GM23338 (cell line): Measurements from ENCODE around the gene PRSS27.

Experiments used
- CREB1 ChIP-seq: fragments of 250-450 bp; sonication (Bioruptor Pico); IDR thresholded peaks from 2 replicates; pipeline ENCODE4 v1.5.0; 2020; ENCODE audit warnings: low read depth, mild to moderate bottlenecking, moderate library complexity
- EZH2 ChIP-seq: fragments of 200-600 bp; sonication (generic); IDR thresholded peaks from one replicate; pipeline ENCODE4 v1.8.0; 2017; ENCODE audit warnings: antibody characterized with exemption, mild to moderate bottlenecking, low read depth; ENCODE audit not compliant: unreplicated experiment
- EZH2phosphoT487 ChIP-seq: fragments of 200-600 bp; sonication (generic); IDR thresholded peaks from one replicate; pipeline ENCODE4 v1.8.1; 2018; ENCODE audit warnings: antibody characterized with exemption; ENCODE audit not compliant: unreplicated experiment
- JUNB ChIP-seq: IDR thresholded peaks from one replicate; pipeline ENCODE4 v1.6.1; 2016; ENCODE audit warnings: antibody characterized with exemption; ENCODE audit not compliant: unreplicated experiment
- NANOG ChIP-seq: IDR thresholded peaks from 2 replicates; pipeline ENCODE4 v1.6.1; 2016; ENCODE audit warnings: antibody characterized with exemption, borderline replicate concordance
- POLR2AphosphoS5 ChIP-seq: IDR thresholded peaks from 2 replicates; pipeline ENCODE4 v1.6.1; 2016; ENCODE audit warnings: antibody characterized with exemption, low read depth
- STAT1 ChIP-seq: IDR thresholded peaks from one replicate; pipeline ENCODE4 v1.6.1; 2016; ENCODE audit warnings: antibody characterized with exemption; ENCODE audit not compliant: unreplicated experiment
- TF ChIP-seq, protein P1 (sequence below), 2 experiments: fragments of 200-600 bp in 1 of 2; sonication (generic) in 1 of 2; conservative IDR thresholded peaks; 2 replicates each; pipeline versions ENCODE4 v1.5.1 to v1.6.1; 2016 to 2017; ENCODE audit warnings: antibody characterized with exemption in 2 of 2, low read depth in 2 of 2, mild to moderate bottlenecking in 2 of 2, moderate library complexity in 1 of 2
- TF ChIP-seq, protein P2 (sequence below): IDR thresholded peaks from one replicate; pipeline ENCODE4 v1.6.1; 2018; ENCODE audit warnings: antibody characterized with exemption; ENCODE audit not compliant: unreplicated experiment
- TF ChIP-seq, protein P3 (sequence below): IDR thresholded peaks from 2 replicates; pipeline ENCODE4 v1.6.1; 2016; ENCODE audit warnings: antibody characterized with exemption
- TF ChIP-seq, protein P4 (sequence below): fragments of 250-450 bp; sonication (Bioruptor Pico); IDR thresholded peaks from 2 replicates; pipeline ENCODE4 v1.5.0; 2020; ENCODE audit warnings: mild to moderate bottlenecking, moderate library complexity

DNA sequence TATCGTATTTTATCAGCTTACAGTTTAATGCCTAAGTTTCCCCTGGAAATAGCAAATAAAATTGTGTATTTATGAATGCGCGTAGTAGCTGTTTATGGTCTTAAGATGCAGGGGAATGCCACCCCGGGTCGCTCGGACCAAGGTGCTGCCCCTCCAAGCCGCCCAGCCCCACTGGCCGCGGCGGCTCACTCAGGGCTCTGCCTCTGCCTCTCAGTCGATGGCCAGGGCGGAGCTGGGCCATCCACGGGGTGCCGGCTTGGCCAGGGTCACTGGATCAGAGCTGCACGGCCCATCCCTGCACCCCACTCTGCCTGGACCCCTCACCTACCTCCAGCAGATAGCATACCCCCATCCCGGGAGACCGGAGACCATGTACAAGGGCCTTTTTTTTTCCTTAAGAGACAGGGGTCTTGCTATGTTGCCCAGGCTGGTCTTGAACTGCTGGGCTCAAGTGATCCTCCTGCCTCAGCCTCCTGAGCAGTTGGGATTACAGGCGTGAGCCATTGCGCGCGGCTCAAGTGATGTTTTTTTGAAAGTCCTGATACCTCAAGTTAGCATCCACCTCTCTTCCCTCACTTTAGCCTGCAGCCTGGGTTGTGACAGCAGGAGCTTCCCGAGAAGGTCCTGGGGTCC is 11.0 kb downstream of the PRSS27 start:
- TF ChIP-seq EZH2phosphoT487 (no peak), CREB1 (CRISPR knock-in tag) (no peak), JUNB (no peak), POLR2AphosphoS5 (no peak), EZH2 (no peak), STAT1 (no peak), NANOG (no peak)
- TF ChIP-seq, protein P1, sequence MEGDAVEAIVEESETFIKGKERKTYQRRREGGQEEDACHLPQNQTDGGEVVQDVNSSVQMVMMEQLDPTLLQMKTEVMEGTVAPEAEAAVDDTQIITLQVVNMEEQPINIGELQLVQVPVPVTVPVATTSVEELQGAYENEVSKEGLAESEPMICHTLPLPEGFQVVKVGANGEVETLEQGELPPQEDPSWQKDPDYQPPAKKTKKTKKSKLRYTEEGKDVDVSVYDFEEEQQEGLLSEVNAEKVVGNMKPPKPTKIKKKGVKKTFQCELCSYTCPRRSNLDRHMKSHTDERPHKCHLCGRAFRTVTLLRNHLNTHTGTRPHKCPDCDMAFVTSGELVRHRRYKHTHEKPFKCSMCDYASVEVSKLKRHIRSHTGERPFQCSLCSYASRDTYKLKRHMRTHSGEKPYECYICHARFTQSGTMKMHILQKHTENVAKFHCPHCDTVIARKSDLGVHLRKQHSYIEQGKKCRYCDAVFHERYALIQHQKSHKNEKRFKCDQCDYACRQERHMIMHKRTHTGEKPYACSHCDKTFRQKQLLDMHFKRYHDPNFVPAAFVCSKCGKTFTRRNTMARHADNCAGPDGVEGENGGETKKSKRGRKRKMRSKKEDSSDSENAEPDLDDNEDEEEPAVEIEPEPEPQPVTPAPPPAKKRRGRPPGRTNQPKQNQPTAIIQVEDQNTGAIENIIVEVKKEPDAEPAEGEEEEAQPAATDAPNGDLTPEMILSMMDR (conservative IDR thresholded peaks at IDR 0.05; ENCODE audit: low read depth in 2 of 2), result no peak
- TF ChIP-seq, protein P2, sequence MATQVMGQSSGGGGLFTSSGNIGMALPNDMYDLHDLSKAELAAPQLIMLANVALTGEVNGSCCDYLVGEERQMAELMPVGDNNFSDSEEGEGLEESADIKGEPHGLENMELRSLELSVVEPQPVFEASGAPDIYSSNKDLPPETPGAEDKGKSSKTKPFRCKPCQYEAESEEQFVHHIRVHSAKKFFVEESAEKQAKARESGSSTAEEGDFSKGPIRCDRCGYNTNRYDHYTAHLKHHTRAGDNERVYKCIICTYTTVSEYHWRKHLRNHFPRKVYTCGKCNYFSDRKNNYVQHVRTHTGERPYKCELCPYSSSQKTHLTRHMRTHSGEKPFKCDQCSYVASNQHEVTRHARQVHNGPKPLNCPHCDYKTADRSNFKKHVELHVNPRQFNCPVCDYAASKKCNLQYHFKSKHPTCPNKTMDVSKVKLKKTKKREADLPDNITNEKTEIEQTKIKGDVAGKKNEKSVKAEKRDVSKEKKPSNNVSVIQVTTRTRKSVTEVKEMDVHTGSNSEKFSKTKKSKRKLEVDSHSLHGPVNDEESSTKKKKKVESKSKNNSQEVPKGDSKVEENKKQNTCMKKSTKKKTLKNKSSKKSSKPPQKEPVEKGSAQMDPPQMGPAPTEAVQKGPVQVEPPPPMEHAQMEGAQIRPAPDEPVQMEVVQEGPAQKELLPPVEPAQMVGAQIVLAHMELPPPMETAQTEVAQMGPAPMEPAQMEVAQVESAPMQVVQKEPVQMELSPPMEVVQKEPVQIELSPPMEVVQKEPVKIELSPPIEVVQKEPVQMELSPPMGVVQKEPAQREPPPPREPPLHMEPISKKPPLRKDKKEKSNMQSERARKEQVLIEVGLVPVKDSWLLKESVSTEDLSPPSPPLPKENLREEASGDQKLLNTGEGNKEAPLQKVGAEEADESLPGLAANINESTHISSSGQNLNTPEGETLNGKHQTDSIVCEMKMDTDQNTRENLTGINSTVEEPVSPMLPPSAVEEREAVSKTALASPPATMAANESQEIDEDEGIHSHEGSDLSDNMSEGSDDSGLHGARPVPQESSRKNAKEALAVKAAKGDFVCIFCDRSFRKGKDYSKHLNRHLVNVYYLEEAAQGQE, result no peak
- TF ChIP-seq, protein P3, sequence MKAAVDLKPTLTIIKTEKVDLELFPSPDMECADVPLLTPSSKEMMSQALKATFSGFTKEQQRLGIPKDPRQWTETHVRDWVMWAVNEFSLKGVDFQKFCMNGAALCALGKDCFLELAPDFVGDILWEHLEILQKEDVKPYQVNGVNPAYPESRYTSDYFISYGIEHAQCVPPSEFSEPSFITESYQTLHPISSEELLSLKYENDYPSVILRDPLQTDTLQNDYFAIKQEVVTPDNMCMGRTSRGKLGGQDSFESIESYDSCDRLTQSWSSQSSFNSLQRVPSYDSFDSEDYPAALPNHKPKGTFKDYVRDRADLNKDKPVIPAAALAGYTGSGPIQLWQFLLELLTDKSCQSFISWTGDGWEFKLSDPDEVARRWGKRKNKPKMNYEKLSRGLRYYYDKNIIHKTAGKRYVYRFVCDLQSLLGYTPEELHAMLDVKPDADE, result no peak
- TF ChIP-seq, protein P4, sequence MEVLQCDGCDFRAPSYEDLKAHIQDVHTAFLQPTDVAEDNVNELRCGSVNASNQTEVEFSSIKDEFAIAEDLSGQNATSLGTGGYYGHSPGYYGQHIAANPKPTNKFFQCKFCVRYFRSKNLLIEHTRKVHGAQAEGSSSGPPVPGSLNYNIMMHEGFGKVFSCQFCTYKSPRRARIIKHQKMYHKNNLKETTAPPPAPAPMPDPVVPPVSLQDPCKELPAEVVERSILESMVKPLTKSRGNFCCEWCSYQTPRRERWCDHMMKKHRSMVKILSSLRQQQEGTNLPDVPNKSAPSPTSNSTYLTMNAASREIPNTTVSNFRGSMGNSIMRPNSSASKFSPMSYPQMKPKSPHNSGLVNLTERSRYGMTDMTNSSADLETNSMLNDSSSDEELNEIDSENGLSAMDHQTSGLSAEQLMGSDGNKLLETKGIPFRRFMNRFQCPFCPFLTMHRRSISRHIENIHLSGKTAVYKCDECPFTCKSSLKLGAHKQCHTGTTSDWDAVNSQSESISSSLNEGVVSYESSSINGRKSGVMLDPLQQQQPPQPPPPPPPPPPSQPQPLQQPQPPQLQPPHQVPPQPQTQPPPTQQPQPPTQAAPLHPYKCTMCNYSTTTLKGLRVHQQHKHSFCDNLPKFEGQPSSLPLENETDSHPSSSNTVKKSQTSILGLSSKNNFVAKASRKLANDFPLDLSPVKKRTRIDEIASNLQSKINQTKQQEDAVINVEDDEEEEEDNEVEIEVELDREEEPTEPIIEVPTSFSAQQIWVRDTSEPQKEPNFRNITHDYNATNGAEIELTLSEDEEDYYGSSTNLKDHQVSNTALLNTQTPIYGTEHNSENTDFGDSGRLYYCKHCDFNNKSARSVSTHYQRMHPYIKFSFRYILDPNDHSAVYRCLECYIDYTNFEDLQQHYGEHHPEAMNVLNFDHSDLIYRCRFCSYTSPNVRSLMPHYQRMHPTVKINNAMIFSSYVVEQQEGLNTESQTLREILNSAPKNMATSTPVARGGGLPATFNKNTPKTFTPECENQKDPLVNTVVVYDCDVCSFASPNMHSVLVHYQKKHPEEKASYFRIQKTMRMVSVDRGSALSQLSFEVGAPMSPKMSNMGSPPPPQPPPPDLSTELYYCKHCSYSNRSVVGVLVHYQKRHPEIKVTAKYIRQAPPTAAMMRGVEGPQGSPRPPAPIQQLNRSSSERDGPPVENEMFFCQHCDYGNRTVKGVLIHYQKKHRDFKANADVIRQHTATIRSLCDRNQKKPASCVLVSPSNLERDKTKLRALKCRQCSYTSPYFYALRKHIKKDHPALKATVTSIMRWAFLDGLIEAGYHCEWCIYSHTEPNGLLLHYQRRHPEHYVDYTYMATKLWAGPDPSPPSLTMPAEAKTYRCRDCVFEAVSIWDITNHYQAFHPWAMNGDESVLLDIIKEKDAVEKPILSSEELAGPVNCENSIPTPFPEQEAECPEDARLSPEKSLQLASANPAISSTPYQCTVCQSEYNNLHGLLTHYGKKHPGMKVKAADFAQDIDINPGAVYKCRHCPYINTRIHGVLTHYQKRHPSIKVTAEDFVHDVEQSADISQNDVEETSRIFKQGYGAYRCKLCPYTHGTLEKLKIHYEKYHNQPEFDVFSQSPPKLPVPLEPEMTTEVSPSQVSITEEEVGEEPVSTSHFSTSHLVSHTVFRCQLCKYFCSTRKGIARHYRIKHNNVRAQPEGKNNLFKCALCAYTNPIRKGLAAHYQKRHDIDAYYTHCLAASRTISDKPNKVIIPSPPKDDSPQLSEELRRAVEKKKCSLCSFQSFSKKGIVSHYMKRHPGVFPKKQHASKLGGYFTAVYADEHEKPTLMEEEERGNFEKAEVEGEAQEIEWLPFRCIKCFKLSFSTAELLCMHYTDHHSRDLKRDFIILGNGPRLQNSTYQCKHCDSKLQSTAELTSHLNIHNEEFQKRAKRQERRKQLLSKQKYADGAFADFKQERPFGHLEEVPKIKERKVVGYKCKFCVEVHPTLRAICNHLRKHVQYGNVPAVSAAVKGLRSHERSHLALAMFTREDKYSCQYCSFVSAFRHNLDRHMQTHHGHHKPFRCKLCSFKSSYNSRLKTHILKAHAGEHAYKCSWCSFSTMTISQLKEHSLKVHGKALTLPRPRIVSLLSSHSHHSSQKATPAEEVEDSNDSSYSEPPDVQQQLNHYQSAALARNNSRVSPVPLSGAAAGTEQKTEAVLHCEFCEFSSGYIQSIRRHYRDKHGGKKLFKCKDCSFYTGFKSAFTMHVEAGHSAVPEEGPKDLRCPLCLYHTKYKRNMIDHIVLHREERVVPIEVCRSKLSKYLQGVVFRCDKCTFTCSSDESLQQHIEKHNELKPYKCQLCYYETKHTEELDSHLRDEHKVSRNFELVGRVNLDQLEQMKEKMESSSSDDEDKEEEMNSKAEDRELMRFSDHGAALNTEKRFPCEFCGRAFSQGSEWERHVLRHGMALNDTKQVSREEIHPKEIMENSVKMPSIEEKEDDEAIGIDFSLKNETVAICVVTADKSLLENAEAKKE (CRISPR knock-in tag), result no peak
